CD14-positive monocyte (primary cell): ENCODE data around the gene SCN5A. TPM values are rescaled to one million over a fixed set of nuclear protein-coding genes. Genes with fewer than 3 reads are reported as not detected.
A peak's percentile ranks its signal among the peaks of the same experiment; 100 is the strongest.

Source experiments
- DNase-seq, 3 donors: peaks; one replicate each; pipeline ENCODE4 v3.0.0-alpha.2; 2011 to 2022
- H2AFZ ChIP-seq: 2 replicates; pipeline ENCODE4 v1.6.0; 2012; ENCODE audit warnings: mild to moderate bottlenecking, low read depth, low read length, inconsistent platforms; ENCODE audit not compliant: insufficient read depth, poor library complexity, severe bottlenecking
- H3K27ac ChIP-seq, 2 donors: 1 replicate in 1 of 2; 2 replicates in 1 of 2; pipeline ENCODE4 v1.5.1; 2012 to 2013; ENCODE audit warnings: low read length in 2 of 2, control low read depth in 1 of 2, inconsistent platforms in 1 of 2, low read depth in 1 of 2, mild to moderate bottlenecking in 1 of 2
- H3K27me3 ChIP-seq, 2 donors: one replicate each; pipeline versions ENCODE4 v1.6.0 to v1.6.1; 2011 to 2013; ENCODE audit warnings: low read length in 2 of 2; ENCODE audit not compliant: control insufficient read depth in 2 of 2, insufficient read depth in 2 of 2
- H3K36me3 ChIP-seq, 2 donors: replicated peaks in 1 of 2; 1 replicate in 1 of 2; 2 replicates in 1 of 2; pipeline versions ENCODE4 v1.5.1 to v1.6.1; 2012 to 2013; ENCODE audit warnings: low read length in 2 of 2, control low read depth in 1 of 2, inconsistent platforms in 1 of 2, mild to moderate bottlenecking in 1 of 2; ENCODE audit not compliant: insufficient read depth in 2 of 2, control insufficient read depth in 1 of 2
- H3K4me1 ChIP-seq, 2 donors: 1 replicate in 1 of 2; 2 replicates in 1 of 2; pipeline versions ENCODE4 v1.5.1 to v1.6.1; 2012 to 2013; ENCODE audit warnings: low read length in 2 of 2, control low read depth in 1 of 2, inconsistent platforms in 1 of 2, mild to moderate bottlenecking in 1 of 2, moderate library complexity in 1 of 2; ENCODE audit not compliant: insufficient read depth in 2 of 2, control insufficient read depth in 1 of 2
- H3K4me2 ChIP-seq: replicated peaks from 2 replicates; pipeline ENCODE3; 2012; ENCODE audit warnings: low read length, moderate library complexity, mild to moderate bottlenecking; ENCODE audit not compliant: poor library complexity, severe bottlenecking; ENCODE audit errors: extremely low read depth
- H3K4me3 ChIP-seq, 3 experiments: fragments of 200-600 bp in 1 of 3; sonication (generic) in 1 of 3; replicated peaks in 1 of 3; 1 replicate in 2 of 3; 2 replicates in 1 of 3; pipeline ENCODE4 v1.5.1; 2011 to 2013; ENCODE audit warnings: low read length in 3 of 3, mild to moderate bottlenecking in 3 of 3, control low read depth in 2 of 3, low read depth in 2 of 3, inconsistent platforms in 1 of 3, moderate library complexity in 1 of 3
- H3K79me2 ChIP-seq: 2 replicates; pipeline ENCODE4 v1.6.0; 2012; ENCODE audit warnings: mild to moderate bottlenecking, control low read depth, inconsistent platforms, low read length, moderate library complexity; ENCODE audit not compliant: insufficient read depth
- H3K9ac ChIP-seq: 2 replicates; pipeline ENCODE4 v1.6.0; 2017; ENCODE audit warnings: low read length, mild to moderate bottlenecking; ENCODE audit not compliant: insufficient read depth, poor library complexity, severe bottlenecking
- H3K9me3 ChIP-seq, 2 donors: replicated peaks in 1 of 2; 1 replicate in 1 of 2; 2 replicates in 1 of 2; pipeline versions ENCODE4 v1.5.1 to v1.6.1; 2012 to 2013; ENCODE audit warnings: low read length in 2 of 2, control low read depth in 1 of 2; ENCODE audit not compliant: control insufficient read depth in 1 of 2, insufficient read depth in 1 of 2
- H4K20me1 ChIP-seq: 2 replicates; pipeline ENCODE4 v1.6.0; 2012; ENCODE audit warnings: mild to moderate bottlenecking, low read length, control low read depth, moderate library complexity; ENCODE audit not compliant: insufficient read depth
- H3K27ac Mint-ChIP-seq, 7 donors: one replicate each; pipeline ENCODE4 v1.8.0; 2020; ENCODE audit warnings: mild to moderate bottlenecking in 7 of 7, mixed read lengths in 7 of 7, moderate library complexity in 6 of 7, inconsistent platforms in 2 of 7
- H3K27me3 Mint-ChIP-seq, 3 donors: one replicate each; pipeline ENCODE4 v1.8.0; 2021 to 2022; ENCODE audit warnings: low read depth in 3 of 3, mild to moderate bottlenecking in 3 of 3, mixed read lengths in 3 of 3, moderate library complexity in 3 of 3, inconsistent platforms in 1 of 3
- H3K36me3 Mint-ChIP-seq, 2 donors: one replicate each; pipeline ENCODE4 v1.8.0; 2020; ENCODE audit warnings: mixed read lengths in 2 of 2, inconsistent platforms in 1 of 2, mild to moderate bottlenecking in 1 of 2
- H3K4me1 Mint-ChIP-seq: one replicate; pipeline ENCODE4 v1.8.0; 2020; ENCODE audit warnings: mild to moderate bottlenecking, mixed read lengths
- H3K4me3 Mint-ChIP-seq, 2 donors: one replicate each; pipeline ENCODE4 v1.8.0; 2020; ENCODE audit warnings: mild to moderate bottlenecking in 2 of 2, mixed read lengths in 2 of 2, moderate library complexity in 1 of 2
- H3K9me3 Mint-ChIP-seq, 7 donors: one replicate each; pipeline ENCODE4 v1.8.0; 2020 to 2022; ENCODE audit warnings: mixed read lengths in 7 of 7, mild to moderate bottlenecking in 6 of 7, moderate library complexity in 6 of 7, inconsistent platforms in 2 of 7
- WGBS: methylation state at CpG from one replicate; pipeline ENCODE4 v1.1.5; 2013; ENCODE audit warnings: missing lambda C conversion rate; ENCODE audit not compliant: insufficient coverage; 5-methylcytosine and 5-hydroxymethylcytosine counted together
- intact Hi-C, 2 donors: fragments of 100-400 bp; cut with micrococcal nuclease; formaldehyde crosslinking; loops; one replicate each; pipeline versions ENCODE4 v1.15.0 to v1.15.1; 2023
- polyA plus RNA-seq, 3 donors: library from polyadenylated mRNA; depleted of rRNA in 1 of 3; unstranded in 2 of 3; stranded (reverse) in 1 of 3; fragments of 300-500 nt in 2 of 3; fragments of >200 nt in 1 of 3; fragmentation: Illumina TruSeq in 2 of 3; gene quantifications; 1 replicate in 2 of 3; 2 replicates in 1 of 3; pipeline ENCODE4 v1.2.3, GENCODE V29; 2012 to 2021
- TF ChIP-seq, protein P1 (sequence below): fragments of 200-600 bp; IDR thresholded peaks from one replicate; pipeline ENCODE4 v1.8.0; 2022; ENCODE audit warnings: antibody characterized with exemption, mild to moderate bottlenecking

SCN5A gene
- polyA plus RNA-seq, 3 donors = not detected

DNA sequence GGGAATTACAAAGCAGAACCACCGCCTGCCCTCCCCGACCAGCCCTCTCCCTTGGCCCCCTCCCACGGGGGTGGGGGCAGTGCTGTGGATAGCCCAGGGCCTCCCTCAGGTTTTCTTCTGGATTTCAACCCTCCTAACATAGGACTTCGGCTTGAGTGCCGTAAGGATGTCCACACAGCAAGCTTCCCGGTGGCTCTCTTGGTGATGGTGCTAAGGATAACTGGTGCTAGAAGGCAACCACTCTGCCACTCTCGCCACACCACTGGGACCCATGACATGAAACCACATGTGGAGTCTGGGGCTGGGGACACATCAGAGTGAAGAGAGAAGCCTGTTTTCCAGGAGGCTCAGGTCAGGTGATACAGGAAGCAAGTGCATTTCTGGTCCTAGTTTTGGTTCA, 35.4 kb downstream of the SCN5A start:
- Histone ChIP-seq H3K36me3 (no peaks in the 10 kb centered on the region), H3K9ac (no peak overlapping the region), H3K4me3 (no peak overlapping the region), H3K79me2 (no peaks in the 10 kb centered on the region), H4K20me1 (no peaks in the 10 kb centered on the region), H2AFZ (no peak overlapping the region), H3K4me2 (no peak overlapping the region), H3K9me3 (no peaks in the 10 kb centered on the region), H3K27me3 (no peaks in the 10 kb centered on the region), H3K4me1 (no peaks in the 10 kb centered on the region), H3K27ac (no peak overlapping the region)
- no peaks in the 10 kb centered on the region for H3K4me1 Mint-ChIP-seq
- no peak overlapping the region for H3K4me3 Mint-ChIP-seq
- WGBS = no CpG with 5 or more reads among the region's 7 CpGs
- TF ChIP-seq, protein P1, sequence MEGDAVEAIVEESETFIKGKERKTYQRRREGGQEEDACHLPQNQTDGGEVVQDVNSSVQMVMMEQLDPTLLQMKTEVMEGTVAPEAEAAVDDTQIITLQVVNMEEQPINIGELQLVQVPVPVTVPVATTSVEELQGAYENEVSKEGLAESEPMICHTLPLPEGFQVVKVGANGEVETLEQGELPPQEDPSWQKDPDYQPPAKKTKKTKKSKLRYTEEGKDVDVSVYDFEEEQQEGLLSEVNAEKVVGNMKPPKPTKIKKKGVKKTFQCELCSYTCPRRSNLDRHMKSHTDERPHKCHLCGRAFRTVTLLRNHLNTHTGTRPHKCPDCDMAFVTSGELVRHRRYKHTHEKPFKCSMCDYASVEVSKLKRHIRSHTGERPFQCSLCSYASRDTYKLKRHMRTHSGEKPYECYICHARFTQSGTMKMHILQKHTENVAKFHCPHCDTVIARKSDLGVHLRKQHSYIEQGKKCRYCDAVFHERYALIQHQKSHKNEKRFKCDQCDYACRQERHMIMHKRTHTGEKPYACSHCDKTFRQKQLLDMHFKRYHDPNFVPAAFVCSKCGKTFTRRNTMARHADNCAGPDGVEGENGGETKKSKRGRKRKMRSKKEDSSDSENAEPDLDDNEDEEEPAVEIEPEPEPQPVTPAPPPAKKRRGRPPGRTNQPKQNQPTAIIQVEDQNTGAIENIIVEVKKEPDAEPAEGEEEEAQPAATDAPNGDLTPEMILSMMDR = no peak
- H3K27ac Mint-ChIP-seq = peak overlapping the region in 1 of 7 donors; percentile 21
- DNase-seq = no peak
- H3K9me3 Mint-ChIP-seq = no peaks in the 10 kb centered on the region
- intact Hi-C loops = no loop called here
- no peaks in the 10 kb centered on the region for H3K36me3 Mint-ChIP-seq
- peaks cover 2 to 5% (median 4%) of the 10 kb centered on the region in 3 donors for H3K27me3 Mint-ChIP-seq

DNA sequence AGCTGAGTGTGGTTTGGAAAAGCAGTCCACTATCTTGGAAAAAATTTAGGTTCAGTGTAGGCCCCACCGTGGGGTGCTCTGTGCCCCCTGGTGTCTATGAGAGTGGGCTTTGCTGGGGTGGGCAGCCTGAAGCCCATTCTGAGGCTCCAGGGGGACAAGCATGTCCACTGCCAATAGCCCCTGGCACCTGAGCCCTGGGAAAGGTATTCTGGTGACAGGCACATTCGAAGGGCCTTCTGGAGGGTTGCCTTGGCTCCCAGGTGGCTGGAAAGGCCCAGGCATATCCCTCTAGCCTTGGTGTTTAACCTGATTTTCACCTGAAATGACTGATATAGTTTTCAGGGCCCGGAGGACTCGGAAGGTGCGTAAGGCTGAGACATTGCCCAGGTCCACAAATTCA, 36.1 kb downstream of the SCN5A start:
- no peaks in the 10 kb centered on the region for H4K20me1 ChIP-seq
- Mint-ChIP-seq H3K9me3 (no peaks in the 10 kb centered on the region), H3K4me3 (no peak overlapping the region), H3K4me1 (no peaks in the 10 kb centered on the region), H3K36me3 (no peaks in the 10 kb centered on the region), H3K27ac (no peak overlapping the region), H3K27me3 (peaks cover 2 to 4% (median 3%) of the 10 kb centered on the region in 3 donors)
- no peak overlapping the region for H3K27ac ChIP-seq
- TF ChIP-seq, protein P1 = no peak
- H2AFZ ChIP-seq = no peak overlapping the region
- no peak overlapping the region for H3K9ac ChIP-seq
- no peaks in the 10 kb centered on the region for H3K79me2 ChIP-seq
- H3K27me3 ChIP-seq = no peaks in the 10 kb centered on the region
- intact Hi-C loops = no loop called here
- H3K4me1 ChIP-seq = no peaks in the 10 kb centered on the region
- DNase-seq = no peak
- H3K9me3 ChIP-seq = no peaks in the 10 kb centered on the region
- H3K36me3 ChIP-seq = no peaks in the 10 kb centered on the region
- 100% methylated on average over 5 of the region's 5 CpGs for WGBS
- H3K4me3 ChIP-seq = no peak overlapping the region
- no peak overlapping the region for H3K4me2 ChIP-seq
